NCI-H526 treated with DMSO at 0.1 percent for 48 hours (cell line): ENCODE results near the gene GRB2.
A peak's percentile ranks its signal among the peaks of the same experiment; 100 is the strongest.

Experiments
- DNase-seq: peaks from one replicate; lab custom pipeline; 2025; lab: John Stamatoyannopoulos, UW

GRB2 gene

GRCh38 chr17:75277664-75278071 lies 127.8 kb downstream of the GRB2 start:
- DNase-seq = no peak

DNA sequence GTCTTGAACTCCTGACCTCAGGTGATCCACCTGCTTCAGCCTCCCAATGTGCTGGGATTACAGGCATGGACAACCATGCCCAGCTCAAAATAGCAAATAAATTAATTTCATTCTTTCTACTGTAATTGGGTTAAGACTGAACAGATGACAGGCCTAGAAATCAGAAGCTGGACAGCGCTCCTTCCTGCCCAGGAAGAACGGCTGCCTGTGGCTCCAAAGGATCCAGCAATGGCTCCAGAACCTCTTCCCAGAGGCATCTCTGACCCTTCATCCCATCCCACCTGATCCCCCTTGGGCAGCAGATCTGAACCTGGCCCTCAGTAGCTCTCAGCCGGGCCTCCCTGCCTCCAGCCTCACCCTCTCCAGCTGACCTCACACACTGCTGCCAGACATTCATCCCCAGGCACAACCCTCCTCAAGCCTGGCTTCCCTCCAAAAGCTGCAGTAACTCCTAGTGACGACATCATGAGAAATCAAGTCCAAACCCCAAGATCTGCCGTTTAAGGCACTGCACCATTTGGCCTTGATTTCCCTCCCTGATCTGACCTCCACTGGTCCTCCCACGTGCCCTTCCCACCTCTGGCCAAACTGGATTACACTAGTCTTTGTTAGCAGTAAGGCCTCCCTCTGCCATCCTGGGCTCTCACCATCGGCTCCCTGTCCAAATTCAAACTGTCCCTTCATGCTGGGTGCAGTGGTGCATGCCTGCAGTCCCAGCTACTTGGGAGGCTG lies 131.3 kb downstream of the GRB2 start:
- DNase-seq = no peak

DNA sequence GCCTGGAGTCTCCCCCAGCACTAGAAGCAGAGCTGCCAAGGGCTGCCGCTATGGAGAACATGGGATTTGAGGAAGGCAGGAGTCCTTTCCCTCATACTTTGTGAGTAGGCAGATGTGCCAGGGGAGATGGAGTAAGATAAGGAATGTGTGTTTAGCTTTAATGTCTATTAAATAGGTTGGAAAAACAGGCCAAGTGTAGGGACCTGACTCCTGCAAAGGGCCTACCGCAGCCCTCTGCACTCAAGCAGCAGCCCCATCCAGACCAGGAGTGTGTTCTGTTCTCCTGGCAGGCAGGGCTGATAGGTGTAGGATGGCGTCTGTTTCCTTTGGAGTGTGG lies 132.7 kb downstream of the GRB2 start:
- DNase-seq = no peak

- no peak for DNase-seq
Observed at GRCh38 chr17:75271955-75272847, 133.3 kb downstream of the GRB2 start.

DNA sequence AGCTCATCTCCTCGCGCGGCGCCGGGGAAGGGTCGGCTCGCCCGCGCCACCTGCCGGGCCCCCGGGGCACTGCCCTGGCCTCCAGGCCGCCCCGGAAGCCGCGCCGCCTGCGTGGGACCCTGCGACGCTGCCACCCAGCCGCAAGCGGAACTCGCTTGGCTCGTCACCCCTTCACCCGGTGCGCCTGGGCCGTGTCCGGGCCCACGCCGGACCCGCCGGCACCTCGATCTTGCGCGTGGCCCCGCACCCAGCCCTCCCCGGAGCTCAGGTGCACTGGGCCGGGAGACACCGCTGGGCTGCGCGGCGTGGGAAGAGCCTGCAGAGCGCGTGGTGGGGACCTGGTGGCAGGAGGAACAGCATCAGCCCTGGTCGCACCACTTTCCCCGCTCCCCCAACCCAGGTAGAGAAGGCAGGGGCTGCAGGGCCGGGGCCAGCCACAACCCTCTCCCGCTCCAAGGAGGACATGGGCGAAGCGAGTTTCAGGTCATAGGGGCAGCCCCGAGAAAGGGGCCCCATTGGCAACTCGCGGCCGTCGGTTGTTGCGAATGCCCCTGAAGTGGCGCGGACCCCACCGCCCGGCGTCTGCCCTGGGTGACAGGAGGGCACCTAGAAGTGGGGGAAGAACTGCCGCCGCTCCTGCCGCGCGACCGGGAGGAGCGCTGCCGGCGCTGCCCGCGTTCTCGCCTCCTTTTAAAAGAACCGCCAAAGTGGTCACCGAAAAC lies 134.1 kb downstream of the GRB2 start:
- DNase-seq = peak; percentile 50

GRCh38 chr17:75270966-75271232 lies 134.6 kb downstream of the GRB2 start, which contains the start of gene MIF4GD:
TSS of gene MIF4GD (minus strand) at chr17:75271231. CDS start at chr17:75270195, 1,036 bp downstream.
- no peak for DNase-seq

DNA sequence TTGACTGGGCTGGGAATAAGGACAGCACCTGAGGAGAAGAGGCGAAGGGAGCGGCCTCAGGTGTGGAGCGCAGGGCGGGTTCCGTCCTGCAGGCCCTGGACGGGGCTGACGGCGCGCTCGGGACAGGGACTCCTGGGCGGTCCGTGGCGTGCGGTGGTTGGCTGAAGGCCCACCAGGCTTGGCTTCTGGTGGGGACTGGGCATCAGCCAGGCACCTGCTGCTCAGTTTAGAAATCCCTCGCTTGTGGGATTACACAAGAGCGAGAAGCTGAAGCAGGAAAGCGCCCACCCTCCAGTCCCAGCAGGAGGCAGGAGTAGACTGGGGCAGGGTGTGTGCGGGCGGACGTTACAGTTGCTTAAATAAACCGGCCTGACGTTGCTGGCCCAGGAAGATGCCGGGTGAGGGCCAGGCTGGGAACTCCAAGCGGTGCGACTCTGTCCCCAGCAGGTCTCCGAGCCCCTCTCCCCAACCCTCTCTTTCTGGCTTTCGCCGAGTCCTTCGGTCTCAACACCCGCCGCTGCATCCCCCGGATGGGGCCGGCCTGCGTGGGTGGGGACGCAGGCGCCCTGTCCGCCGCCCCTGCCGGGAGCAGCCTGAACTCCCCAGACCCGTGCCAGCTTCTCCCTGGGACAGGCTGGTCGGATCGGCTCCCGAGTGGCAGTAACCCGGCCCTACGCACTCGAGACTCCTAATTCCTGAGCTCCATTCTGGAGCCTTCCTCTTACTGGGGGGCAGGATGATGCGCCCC lies 135.1 kb downstream of the GRB2 start:
- DNase-seq = peak; percentile 64

GRCh38 chr17:75269844-75270217 lies 135.6 kb downstream of the GRB2 start:
- DNase-seq = no peak
